Prostate gland (tissue), 2 donors: Measurements from ENCODE around the gene CLIC5.

ENCODE experiments used
- CTCF ChIP-seq, 4 experiments: fragments of 200-600 bp in 2 of 4; fragments of 450-650 bp in 2 of 4; sonication (generic) in 2 of 4; IDR thresholded peaks; 1 replicate in 3 of 4; 2 replicates in 1 of 4; pipeline ENCODE4 v1.5.1; 2016 to 2019; ENCODE audit warnings: antibody characterized with exemption in 4 of 4, mild to moderate bottlenecking in 2 of 4, moderate library complexity in 2 of 4
- POLR2A ChIP-seq: fragments of 450-650 bp; IDR thresholded peaks from one replicate; pipeline ENCODE4 v1.6.1; 2016; ENCODE audit warnings: antibody characterized with exemption, mild to moderate bottlenecking
- POLR2AphosphoS5 ChIP-seq: sonication (generic); formaldehyde crosslinking; IDR thresholded peaks from one replicate; pipeline ENCODE4 v1.6.1; 2017; ENCODE audit warnings: antibody characterized with exemption

GRCh38 chr6:45911691-45912090 is 104.0 kb downstream of the CLIC5 start:
- TF ChIP-seq CTCF (IDR thresholded peaks at IDR 0.05) = no peak
- no peak for TF ChIP-seq POLR2A
- no peak for TF ChIP-seq POLR2AphosphoS5
